Measurements from ENCODE around the gene MGMT.

MGMT gene

DNA sequence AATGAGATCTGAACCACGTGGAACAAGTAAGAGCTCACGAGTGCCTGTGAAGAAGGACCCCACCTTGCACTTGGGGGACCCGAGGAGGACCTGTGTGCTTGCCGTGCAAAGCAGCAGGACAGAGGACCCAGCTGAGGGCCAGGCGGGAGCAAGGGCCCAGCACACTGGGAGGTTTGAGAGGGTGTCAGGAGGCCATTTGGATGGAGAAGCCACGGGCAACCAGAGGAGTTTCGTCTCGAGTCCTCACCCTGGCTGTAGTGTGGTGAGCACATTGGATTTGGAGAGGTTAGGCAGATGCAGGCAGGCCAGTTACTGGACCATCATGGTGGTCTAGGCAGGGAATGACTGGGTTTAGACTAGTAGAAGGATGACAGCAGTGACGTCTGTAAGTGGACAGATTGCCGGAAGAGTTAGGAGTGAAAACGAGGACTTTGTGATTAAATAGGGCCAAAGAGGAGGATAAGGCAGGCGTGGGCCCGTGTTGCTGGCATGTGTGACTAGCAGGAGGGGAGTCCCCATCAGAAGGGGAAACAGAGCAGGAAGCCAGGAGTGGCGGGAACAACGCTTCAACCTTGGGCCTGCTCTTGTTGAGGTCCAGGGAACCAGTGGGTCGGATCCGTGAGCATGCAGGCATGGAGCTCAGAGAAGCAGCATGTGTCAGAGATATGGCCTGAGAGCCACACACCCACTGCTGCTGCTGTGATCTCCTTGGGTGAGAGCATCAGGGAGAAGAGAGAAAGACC is 208.2 kb downstream of the MGMT start:
- Histone ChIP-seq H3K4me1 (ENCODE audit: insufficient read depth, insufficient read length) (no peaks in the 10 kb centered on the region), H3K9me3 (ENCODE audit: insufficient read depth, low read length) (peaks cover 12% of the 10 kb centered on the region), H3K9ac (ENCODE audit: insufficient read length, low read depth) (no peak overlapping the region), H3K4me3 (ENCODE audit: insufficient read length, low read depth) (no peak overlapping the region), H3K36me3 (ENCODE audit: insufficient read depth, insufficient read length, low read length) (no peaks in the 10 kb centered on the region), H3K27me3 (ENCODE audit: insufficient read depth, insufficient read length) (no peaks in the 10 kb centered on the region)
- TF ChIP-seq SUZ12 (IDR thresholded peaks at IDR 0.05; ENCODE audit: extremely low read depth, insufficient read depth, insufficient read length) = no peak
- no peak for TF ChIP-seq YY1 (IDR thresholded peaks at IDR 0.05; ENCODE audit: insufficient read depth, insufficient read length)
- no peak for TF ChIP-seq ZNF274 (IDR thresholded peaks at IDR 0.05; ENCODE audit: low read depth, low read length)
- no peak for DNase-seq (ENCODE audit: low read depth, low spot score)

DNA sequence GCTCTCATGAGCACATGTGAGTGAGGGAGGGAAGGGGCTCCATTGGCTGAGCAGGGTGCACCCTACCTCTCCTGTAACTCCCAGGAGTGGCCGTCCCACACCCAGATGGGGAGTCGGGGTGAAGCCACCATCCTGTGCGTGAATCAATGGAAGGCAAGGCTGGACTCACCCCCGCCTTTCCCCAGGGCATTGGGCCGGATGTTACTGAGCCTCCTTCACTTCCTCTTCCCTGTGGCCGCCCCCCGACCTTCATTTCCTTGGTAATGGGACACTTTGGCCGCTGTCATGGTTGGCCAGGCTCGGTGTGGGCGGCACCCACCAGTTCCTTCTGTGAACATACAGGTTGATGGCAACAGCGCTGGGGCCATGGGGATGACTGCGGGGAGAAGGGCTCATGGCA is 209.0 kb downstream of the MGMT start:
- H3K27me3 ChIP-seq (ENCODE audit: insufficient read depth, insufficient read length) = no peaks in the 10 kb centered on the region
- no peaks in the 10 kb centered on the region for H3K36me3 ChIP-seq (ENCODE audit: insufficient read depth, insufficient read length, low read length)
- no peak overlapping the region for H3K9ac ChIP-seq (ENCODE audit: insufficient read length, low read depth)
- no peak for DNase-seq (ENCODE audit: low read depth, low spot score)
- H3K4me3 ChIP-seq (ENCODE audit: insufficient read length, low read depth) = no peak overlapping the region
- H3K4me1 ChIP-seq (ENCODE audit: insufficient read depth, insufficient read length) = no peaks in the 10 kb centered on the region
- TF ChIP-seq ZNF274 (IDR thresholded peaks at IDR 0.05; ENCODE audit: low read depth, low read length) (no peak), SUZ12 (IDR thresholded peaks at IDR 0.05; ENCODE audit: extremely low read depth, insufficient read depth, insufficient read length) (no peak), YY1 (IDR thresholded peaks at IDR 0.05; ENCODE audit: insufficient read depth, insufficient read length) (no peak)
- H3K9me3 ChIP-seq (ENCODE audit: insufficient read depth, low read length) = 0 out of 2 replicates have a peak, but pooled peaks cover 4% of the 10 kb centered on the region

DNA sequence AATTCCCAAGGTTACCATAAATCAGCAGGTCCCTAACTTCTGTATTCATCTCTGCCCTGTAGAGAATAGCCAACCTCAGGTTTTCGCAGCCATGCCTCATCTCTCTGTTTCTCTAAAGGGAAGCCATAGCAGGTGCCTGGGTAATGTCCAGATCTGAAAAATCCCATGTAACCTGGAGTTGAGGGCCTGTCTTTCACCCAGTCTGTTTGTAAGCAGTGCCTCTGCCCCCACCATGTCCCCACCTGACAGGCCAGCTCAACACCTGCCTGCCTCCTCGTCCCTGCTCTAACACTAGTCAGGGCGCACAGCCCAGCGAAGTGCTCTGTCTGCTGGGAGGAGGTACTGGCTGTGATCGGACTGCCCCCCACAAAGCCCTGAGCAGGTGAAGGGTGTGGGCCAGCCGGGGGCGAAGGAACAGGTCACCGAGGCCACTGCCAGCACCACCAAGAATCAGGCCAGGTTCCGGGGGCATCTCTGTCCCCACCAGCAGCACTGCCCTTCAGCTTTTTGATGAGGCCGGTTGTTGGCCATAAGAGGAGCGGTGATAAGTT is 210.4 kb downstream of the MGMT start:
- H3K9ac ChIP-seq (ENCODE audit: insufficient read length, low read depth) = no peak overlapping the region
- H3K4me1 ChIP-seq (ENCODE audit: insufficient read depth, insufficient read length) = no peaks in the 10 kb centered on the region
- no peak for DNase-seq (ENCODE audit: low read depth, low spot score)
- H3K9me3 ChIP-seq (ENCODE audit: insufficient read depth, low read length) = no peaks in the 10 kb centered on the region
- no peaks in the 10 kb centered on the region for H3K36me3 ChIP-seq (ENCODE audit: insufficient read depth, insufficient read length, low read length)
- H3K27me3 ChIP-seq (ENCODE audit: insufficient read depth, insufficient read length) = no peaks in the 10 kb centered on the region
- no peak for TF ChIP-seq YY1 (IDR thresholded peaks at IDR 0.05; ENCODE audit: insufficient read depth, insufficient read length)
- no peak overlapping the region for H3K4me3 ChIP-seq (ENCODE audit: insufficient read length, low read depth)

DNA sequence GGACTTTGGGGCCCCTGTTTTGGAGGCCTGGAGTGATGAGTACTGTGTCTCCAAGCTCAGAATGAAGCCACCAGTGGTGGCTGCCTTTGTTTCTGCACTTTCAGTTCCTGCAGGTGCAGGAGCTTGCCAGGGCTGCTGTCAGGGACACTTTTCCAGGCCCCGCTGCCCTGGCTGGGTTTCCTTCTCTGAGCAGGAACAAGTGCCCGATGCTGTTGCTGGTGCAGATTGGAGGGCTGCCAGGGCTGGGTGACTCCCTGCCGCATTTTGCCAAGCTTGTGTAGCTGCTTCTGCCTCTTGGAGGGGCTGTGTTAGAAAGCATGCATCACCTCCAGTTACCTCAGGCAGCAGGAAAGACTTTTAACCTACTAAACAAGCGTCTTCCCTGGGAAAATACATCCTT is 211.1 kb downstream of the MGMT start:
- Histone ChIP-seq H3K9me3 (ENCODE audit: insufficient read depth, low read length) (no peaks in the 10 kb centered on the region), H3K4me3 (ENCODE audit: insufficient read length, low read depth) (no peak overlapping the region), H3K36me3 (ENCODE audit: insufficient read depth, insufficient read length, low read length) (no peaks in the 10 kb centered on the region), H3K9ac (ENCODE audit: insufficient read length, low read depth) (no peak overlapping the region), H3K27me3 (ENCODE audit: insufficient read depth, insufficient read length) (no peaks in the 10 kb centered on the region), H3K4me1 (ENCODE audit: insufficient read depth, insufficient read length) (no peaks in the 10 kb centered on the region)
- DNase-seq (ENCODE audit: low read depth, low spot score) = no peak
- no peak for TF ChIP-seq YY1 (IDR thresholded peaks at IDR 0.05; ENCODE audit: insufficient read depth, insufficient read length)
- no peak for TF ChIP-seq SUZ12 (IDR thresholded peaks at IDR 0.05; ENCODE audit: extremely low read depth, insufficient read depth, insufficient read length)
- TF ChIP-seq ZNF274 (IDR thresholded peaks at IDR 0.05; ENCODE audit: low read depth, low read length) = no peak

DNA sequence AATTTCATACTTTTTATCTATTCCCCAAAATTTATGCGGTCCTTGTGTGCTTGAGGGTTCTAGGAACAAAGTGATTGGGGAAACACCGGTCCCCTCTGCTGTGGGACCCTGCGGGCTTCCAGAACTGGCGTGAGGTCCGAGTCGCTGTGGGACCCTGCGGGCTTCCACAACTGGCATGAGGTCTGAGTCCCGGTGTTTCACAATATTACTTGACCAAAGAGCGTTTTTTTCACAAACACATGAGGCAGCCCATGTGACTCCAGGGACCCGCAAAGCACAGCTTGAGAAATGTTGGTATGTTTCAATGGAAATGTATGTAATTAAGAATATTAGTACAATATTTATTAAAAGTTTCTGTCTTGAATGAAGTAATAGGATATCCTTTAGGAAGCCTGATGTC is 212.2 kb downstream of the MGMT start:
- Histone ChIP-seq H3K4me3 (ENCODE audit: insufficient read length, low read depth) (no peak overlapping the region), H3K4me1 (ENCODE audit: insufficient read depth, insufficient read length) (no peaks in the 10 kb centered on the region), H3K9me3 (ENCODE audit: insufficient read depth, low read length) (no peaks in the 10 kb centered on the region), H3K36me3 (ENCODE audit: insufficient read depth, insufficient read length, low read length) (no peaks in the 10 kb centered on the region), H3K27me3 (ENCODE audit: insufficient read depth, insufficient read length) (no peaks in the 10 kb centered on the region), H3K9ac (ENCODE audit: insufficient read length, low read depth) (no peak overlapping the region)
- TF ChIP-seq SUZ12 (IDR thresholded peaks at IDR 0.05; ENCODE audit: extremely low read depth, insufficient read depth, insufficient read length) (no peak), YY1 (IDR thresholded peaks at IDR 0.05; ENCODE audit: insufficient read depth, insufficient read length) (no peak), ZNF274 (IDR thresholded peaks at IDR 0.05; ENCODE audit: low read depth, low read length) (no peak)
- DNase-seq (ENCODE audit: low read depth, low spot score) = no peak

DNA sequence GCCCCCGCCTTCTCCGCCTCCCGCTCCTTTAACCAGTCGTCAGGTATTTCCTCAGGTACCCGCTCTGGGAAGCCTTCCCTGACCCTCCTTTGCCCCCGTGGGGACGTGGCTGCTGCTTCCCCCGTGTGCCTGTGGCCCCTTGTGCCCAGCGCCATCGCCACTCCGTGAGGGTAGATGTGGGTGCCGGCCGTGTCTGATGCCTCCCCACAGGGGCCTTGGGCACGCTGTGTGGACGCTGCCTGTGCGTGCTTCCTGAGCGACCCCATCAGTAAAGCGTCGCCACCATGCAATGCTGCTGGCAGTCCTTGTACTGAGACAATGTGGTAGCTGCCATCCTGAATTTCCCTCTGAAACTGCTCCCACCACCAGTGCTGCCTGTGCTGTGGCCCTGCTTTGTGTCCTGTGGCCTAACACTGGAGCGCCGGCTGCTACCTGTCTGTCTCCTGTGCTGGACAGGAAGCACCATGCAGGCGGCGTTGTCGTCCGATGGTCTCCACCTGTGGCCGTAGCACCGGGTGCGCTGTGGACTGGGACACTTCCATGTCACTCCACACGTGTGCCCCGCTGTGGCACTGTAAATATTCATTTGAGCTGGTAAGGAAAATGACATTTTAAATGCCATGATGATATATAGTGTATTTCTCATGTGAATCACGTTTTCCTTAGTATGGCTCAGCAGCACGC is 213.8 kb downstream of the MGMT start:
- TF ChIP-seq ZNF274 (IDR thresholded peaks at IDR 0.05; ENCODE audit: low read depth, low read length) (no peak), YY1 (IDR thresholded peaks at IDR 0.05; ENCODE audit: insufficient read depth, insufficient read length) (no peak), SUZ12 (IDR thresholded peaks at IDR 0.05; ENCODE audit: extremely low read depth, insufficient read depth, insufficient read length) (no peak)
- Histone ChIP-seq H3K9me3 (ENCODE audit: insufficient read depth, low read length) (no peaks in the 10 kb centered on the region), H3K27me3 (ENCODE audit: insufficient read depth, insufficient read length) (no peaks in the 10 kb centered on the region), H3K9ac (ENCODE audit: insufficient read length, low read depth) (no peak overlapping the region), H3K36me3 (ENCODE audit: insufficient read depth, insufficient read length, low read length) (no peaks in the 10 kb centered on the region), H3K4me1 (ENCODE audit: insufficient read depth, insufficient read length) (no peaks in the 10 kb centered on the region), H3K4me3 (ENCODE audit: insufficient read length, low read depth) (no peak overlapping the region)
- no peak for DNase-seq (ENCODE audit: low read depth, low spot score)

DNA sequence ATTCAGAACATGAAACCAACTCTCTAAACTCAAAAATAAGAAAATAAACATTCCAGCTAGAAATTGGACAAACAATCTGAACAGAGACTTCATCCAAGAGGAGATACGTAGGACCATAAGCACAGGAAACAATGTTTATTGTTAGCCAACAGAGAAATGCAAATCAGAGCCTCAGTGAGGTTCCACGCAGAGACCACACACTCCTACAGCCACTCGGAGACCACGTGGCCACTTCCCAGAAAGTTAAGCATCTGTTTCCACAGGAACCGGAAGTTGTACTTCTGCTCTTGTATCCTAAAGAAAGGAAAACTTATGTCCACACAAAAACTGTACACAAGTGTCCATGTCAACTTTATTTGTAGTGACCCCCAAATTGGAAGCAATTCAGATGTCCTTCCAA is 214.8 kb downstream of the MGMT start:
- TF ChIP-seq ZNF274 (IDR thresholded peaks at IDR 0.05; ENCODE audit: low read depth, low read length) (no peak), SUZ12 (IDR thresholded peaks at IDR 0.05; ENCODE audit: extremely low read depth, insufficient read depth, insufficient read length) (no peak), YY1 (IDR thresholded peaks at IDR 0.05; ENCODE audit: insufficient read depth, insufficient read length) (no peak)
- Histone ChIP-seq H3K9me3 (ENCODE audit: insufficient read depth, low read length) (no peaks in the 10 kb centered on the region), H3K9ac (ENCODE audit: insufficient read length, low read depth) (no peak overlapping the region), H3K4me3 (ENCODE audit: insufficient read length, low read depth) (no peak overlapping the region), H3K27me3 (ENCODE audit: insufficient read depth, insufficient read length) (no peaks in the 10 kb centered on the region), H3K36me3 (ENCODE audit: insufficient read depth, insufficient read length, low read length) (no peaks in the 10 kb centered on the region), H3K4me1 (ENCODE audit: insufficient read depth, insufficient read length) (no peaks in the 10 kb centered on the region)
- no peak for DNase-seq (ENCODE audit: low read depth, low spot score)
